ENCODE measurements around the gene C1QC.
"Not testable (repeated sequence)": the region's sequence is repeated elsewhere in the genome, so short reads cannot be mapped to it uniquely, and the experiment has no call there.

The C1QC gene

GRCh38 chr1:22651941-22652856 is 8.8 kb downstream of the C1QC start:
- DNase-seq = no peak

GRCh38 chr1:22652881-22653316 is 9.5 kb downstream of the C1QC start, which contains the start of gene C1QB:
Gene C1QB, plus strand, starts transcription at chr1:22653236. Its CDS starts 6,227 bp downstream, at chr1:22659463.
- DNase-seq = no peak

GRCh38 chr1:22654692-22655091 is 11.3 kb downstream of the C1QC start:
- no peak for DNase-seq

GRCh38 chr1:22658385-22659163 is 15.1 kb downstream of the C1QC start:
- DNase-seq = no peak

GRCh38 chr1:22660716-22661241 is 17.3 kb downstream of the C1QC start:
- no peak for DNase-seq

- no peak for DNase-seq
Measured at GRCh38 chr1:22661880-22662279, 18.4 kb downstream of the C1QC start.

- no peak for DNase-seq
Measured at GRCh38 chr1:22662318-22662717, 18.9 kb downstream of the C1QC start.

GRCh38 chr1:22662986-22663408 is 19.6 kb downstream of the C1QC start:
- DNase-seq = no peak

GRCh38 chr1:22665752-22666151 is 22.3 kb downstream of the C1QC start:
- peak; percentile 57 for DNase-seq

- no peak for DNase-seq
Measured at GRCh38 chr1:22666412-22666811, 23.0 kb downstream of the C1QC start.

GRCh38 chr1:22668840-22669239 is 25.4 kb downstream of the C1QC start:
- not testable (repeated sequence) for DNase-seq

- DNase-seq = no peak
Measured at GRCh38 chr1:22670352-22670975, 27.0 kb downstream of the C1QC start.

GRCh38 chr1:22671999-22672398 is 28.6 kb downstream of the C1QC start:
- no peak for DNase-seq

- DNase-seq = no peak
Measured at GRCh38 chr1:22673486-22674409, 30.3 kb downstream of the C1QC start.

GRCh38 chr1:22674410-22674749 is 30.9 kb downstream of the C1QC start:
- no peak for DNase-seq

GRCh38 chr1:22676151-22676550 is 32.7 kb downstream of the C1QC start:
- DNase-seq = not testable (repeated sequence)

- no peak for DNase-seq
Measured at GRCh38 chr1:22676916-22677583, 33.6 kb downstream of the C1QC start.

- DNase-seq = no peak
Measured at GRCh38 chr1:22677931-22678896, 34.8 kb downstream of the C1QC start.

- no peak for DNase-seq
Measured at GRCh38 chr1:22680726-22681125, 37.3 kb downstream of the C1QC start.

Measured in 8988T (cell line).